ENCODE measurements around the gene USP32. TPM values are rescaled to one million over a fixed set of nuclear protein-coding genes. Genes with fewer than 3 reads are reported as not detected.

USP32 gene
- total RNA-seq, 1 experiment from 2014 or later: 32.3 TPM

DNA sequence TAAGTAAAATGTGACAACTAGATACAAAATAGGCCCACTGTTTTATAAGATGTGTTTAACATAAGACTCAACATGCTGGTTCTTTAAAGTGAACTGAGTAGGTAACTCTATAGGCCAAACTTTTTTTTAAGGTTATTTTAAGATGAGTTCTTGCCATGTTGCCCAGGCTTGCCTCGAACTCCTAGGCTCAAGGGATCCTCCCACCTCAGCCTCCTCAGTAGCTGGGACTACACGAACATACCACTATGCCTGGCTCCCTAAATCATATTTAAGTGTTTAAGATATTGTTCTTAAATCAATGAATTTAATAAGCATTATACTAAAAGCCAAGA lies 69.9 kb downstream of the USP32 start:
- H3K4me3 ChIP-seq: no peak overlapping the region
- intact Hi-C loops (cut with micrococcal nuclease; ENCODE audit: unreplicated experiment): no loop called here
- ChIA-PET POLR2A (ENCODE audit: unreplicated experiment) (no interaction called here), CTCF (no interaction called here)
- no peaks in the 10 kb centered on the region for H3K27me3 ChIP-seq (ENCODE audit: insufficient read depth, low read depth)
- H3K4me2 ChIP-seq: no peak overlapping the region
- no peaks in the 10 kb centered on the region for H3K36me3 ChIP-seq (ENCODE audit: low read depth)
- H3F3A ChIP-seq (ENCODE audit: insufficient read depth, low read depth): no peaks in the 10 kb centered on the region
- H3K9me2 ChIP-seq (ENCODE audit: insufficient read depth): no peaks in the 10 kb centered on the region
- H3K9me3 ChIP-seq (ENCODE audit: insufficient read depth, low read depth): no peaks in the 10 kb centered on the region
- TF ChIP-seq EZH2 (IDR thresholded peaks at IDR 0.05; ENCODE audit: low read depth) (no peak), CTCF (conservative IDR thresholded peaks at IDR 0.05) (no peak)
- peaks cover 6% of the 10 kb centered on the region; the same call in 1 of the 2 replicates for H3K4me1 ChIP-seq (replicated peaks; ENCODE audit: insufficient read depth)
- 0 out of 2 replicates have a peak, but pooled peaks cover 3% of the 10 kb centered on the region for H4K20me1 ChIP-seq (ENCODE audit: insufficient read depth)
- H3K79me2 ChIP-seq (ENCODE audit: low read depth): peaks cover 35% of the 10 kb centered on the region
- no peak overlapping the region for H2AFZ ChIP-seq
- no TSS peak for BruUV-seq (replicated peaks)
- DNase-seq: no peak
- H3K27ac ChIP-seq: no peak overlapping the region

DNA sequence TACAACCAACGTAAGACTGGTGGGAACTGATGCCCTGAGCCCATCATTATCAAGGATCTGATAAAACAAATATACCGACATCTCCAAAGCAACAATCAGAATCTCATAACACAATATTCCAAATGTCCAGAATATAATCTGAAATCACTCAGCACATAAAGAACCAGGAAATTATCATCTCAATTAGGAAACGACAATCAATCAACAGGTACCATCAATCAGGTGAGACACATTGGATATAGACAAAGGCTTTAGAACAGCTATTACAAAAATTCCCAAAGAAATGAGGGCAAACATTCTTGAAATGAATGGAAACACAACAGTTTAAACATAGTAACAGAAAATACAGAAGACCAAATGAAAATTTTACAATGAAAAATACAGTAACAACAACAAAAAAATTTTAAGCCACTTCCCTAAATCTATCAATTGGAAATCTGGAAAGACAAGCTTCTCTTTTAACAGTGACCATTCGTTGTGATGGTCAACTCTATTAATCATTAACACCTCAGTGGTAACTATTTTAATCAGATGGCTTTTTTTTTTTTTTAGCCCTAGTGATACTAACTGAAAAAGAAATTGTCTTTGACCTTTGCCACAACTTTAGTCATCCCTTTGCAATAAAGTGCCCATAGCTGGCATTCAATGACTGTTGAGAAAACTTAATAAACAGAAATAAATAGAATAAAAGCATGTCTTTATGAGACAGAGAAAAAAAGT lies 70.4 kb downstream of the USP32 start:
- intact Hi-C loops (cut with micrococcal nuclease; ENCODE audit: unreplicated experiment): no loop called here
- DNase-seq: no peak
- no peaks in the 10 kb centered on the region for H3K9me2 ChIP-seq (ENCODE audit: insufficient read depth)
- H3K4me2 ChIP-seq: no peak overlapping the region
- no TSS peak for BruUV-seq (replicated peaks)
- TF ChIP-seq EZH2 (IDR thresholded peaks at IDR 0.05; ENCODE audit: low read depth): no peak
- no peak for TF ChIP-seq CTCF (conservative IDR thresholded peaks at IDR 0.05)
- ChIA-PET CTCF (no interaction called here), POLR2A (ENCODE audit: unreplicated experiment) (no interaction called here)
- H3K4me1 ChIP-seq (replicated peaks; ENCODE audit: insufficient read depth): peaks cover 6% of the 10 kb centered on the region; the same call in 1 of the 2 replicates
- H3K27me3 ChIP-seq (ENCODE audit: insufficient read depth, low read depth): no peaks in the 10 kb centered on the region
- H3K4me3 ChIP-seq: no peak overlapping the region
- H3K36me3 ChIP-seq (ENCODE audit: low read depth): no peaks in the 10 kb centered on the region
- H3F3A ChIP-seq (ENCODE audit: insufficient read depth, low read depth): no peaks in the 10 kb centered on the region
- H3K27ac ChIP-seq: no peak overlapping the region
- H3K79me2 ChIP-seq (ENCODE audit: low read depth): peaks cover 35% of the 10 kb centered on the region
- no peak overlapping the region for H2AFZ ChIP-seq
- H3K9me3 ChIP-seq (ENCODE audit: insufficient read depth, low read depth): no peaks in the 10 kb centered on the region
- 0 out of 2 replicates have a peak, but pooled peaks cover 3% of the 10 kb centered on the region for H4K20me1 ChIP-seq (ENCODE audit: insufficient read depth)

GRCh38 chr17:60318830-60319229 lies 73.1 kb downstream of the USP32 start:
- Histone ChIP-seq H3K9me2 (ENCODE audit: insufficient read depth) (no peaks in the 10 kb centered on the region), H3K4me3 (no peak overlapping the region), H3K27ac (no peak overlapping the region), H3K79me2 (ENCODE audit: low read depth) (peaks cover 35% of the 10 kb centered on the region), H3K4me2 (no peak overlapping the region), H3K27me3 (ENCODE audit: insufficient read depth, low read depth) (no peaks in the 10 kb centered on the region), H4K20me1 (ENCODE audit: insufficient read depth) (0 out of 2 replicates have a peak, but pooled peaks cover 3% of the 10 kb centered on the region), H3K4me1 (replicated peaks; ENCODE audit: insufficient read depth) (peaks cover 6% of the 10 kb centered on the region; the same call in 1 of the 2 replicates), H3K9me3 (ENCODE audit: insufficient read depth, low read depth) (no peaks in the 10 kb centered on the region), H2AFZ (no peak overlapping the region), H3F3A (ENCODE audit: insufficient read depth, low read depth) (peaks cover 4% of the 10 kb centered on the region), H3K36me3 (ENCODE audit: low read depth) (no peaks in the 10 kb centered on the region)
- TF ChIP-seq CTCF (conservative IDR thresholded peaks at IDR 0.05) (no peak), EZH2 (IDR thresholded peaks at IDR 0.05; ENCODE audit: low read depth) (no peak)
- intact Hi-C loops (cut with micrococcal nuclease; ENCODE audit: unreplicated experiment): no loop called here
- no peak for DNase-seq
- BruUV-seq (replicated peaks): no TSS peak
- ChIA-PET POLR2A (ENCODE audit: unreplicated experiment) (no interaction called here), CTCF (no interaction called here)
